Measurements from ENCODE around the gene CPD.

DNA sequence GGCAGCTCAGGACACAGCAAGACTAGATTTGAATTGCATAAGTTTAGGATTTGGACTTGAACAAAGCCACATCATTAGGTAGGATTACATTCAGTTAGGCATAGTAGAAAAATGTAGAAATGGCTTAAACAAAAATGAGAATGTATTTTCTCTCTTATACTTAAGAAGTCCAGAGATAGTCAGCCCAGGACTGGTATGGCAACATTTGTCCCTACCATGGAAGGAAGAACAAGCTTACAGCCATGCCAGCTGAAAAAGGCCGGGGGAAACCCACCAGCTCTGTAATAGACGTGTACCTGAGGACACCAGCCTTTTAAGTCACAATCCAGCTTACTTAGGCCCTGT is 33.7 kb upstream of the CPD start:
- TF ChIP-seq, protein P1, sequence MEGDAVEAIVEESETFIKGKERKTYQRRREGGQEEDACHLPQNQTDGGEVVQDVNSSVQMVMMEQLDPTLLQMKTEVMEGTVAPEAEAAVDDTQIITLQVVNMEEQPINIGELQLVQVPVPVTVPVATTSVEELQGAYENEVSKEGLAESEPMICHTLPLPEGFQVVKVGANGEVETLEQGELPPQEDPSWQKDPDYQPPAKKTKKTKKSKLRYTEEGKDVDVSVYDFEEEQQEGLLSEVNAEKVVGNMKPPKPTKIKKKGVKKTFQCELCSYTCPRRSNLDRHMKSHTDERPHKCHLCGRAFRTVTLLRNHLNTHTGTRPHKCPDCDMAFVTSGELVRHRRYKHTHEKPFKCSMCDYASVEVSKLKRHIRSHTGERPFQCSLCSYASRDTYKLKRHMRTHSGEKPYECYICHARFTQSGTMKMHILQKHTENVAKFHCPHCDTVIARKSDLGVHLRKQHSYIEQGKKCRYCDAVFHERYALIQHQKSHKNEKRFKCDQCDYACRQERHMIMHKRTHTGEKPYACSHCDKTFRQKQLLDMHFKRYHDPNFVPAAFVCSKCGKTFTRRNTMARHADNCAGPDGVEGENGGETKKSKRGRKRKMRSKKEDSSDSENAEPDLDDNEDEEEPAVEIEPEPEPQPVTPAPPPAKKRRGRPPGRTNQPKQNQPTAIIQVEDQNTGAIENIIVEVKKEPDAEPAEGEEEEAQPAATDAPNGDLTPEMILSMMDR (IDR thresholded peaks at IDR 0.05 in 4 of 5, conservative IDR thresholded peaks at IDR 0.05 in 1 of 5) = no peak
- no peak for TF ChIP-seq POLR2A (IDR thresholded peaks at IDR 0.05)

Data from gastrocnemius medialis (tissue), 4 donors.